ENCODE data around the gene ABI1.

Gene ABI1

GRCh38 chr10:26854524-26854923 is 6.2 kb downstream of the ABI1 start:
- H3K9ac ChIP-seq, result no peak overlapping the region
- TF ChIP-seq, protein P1, sequence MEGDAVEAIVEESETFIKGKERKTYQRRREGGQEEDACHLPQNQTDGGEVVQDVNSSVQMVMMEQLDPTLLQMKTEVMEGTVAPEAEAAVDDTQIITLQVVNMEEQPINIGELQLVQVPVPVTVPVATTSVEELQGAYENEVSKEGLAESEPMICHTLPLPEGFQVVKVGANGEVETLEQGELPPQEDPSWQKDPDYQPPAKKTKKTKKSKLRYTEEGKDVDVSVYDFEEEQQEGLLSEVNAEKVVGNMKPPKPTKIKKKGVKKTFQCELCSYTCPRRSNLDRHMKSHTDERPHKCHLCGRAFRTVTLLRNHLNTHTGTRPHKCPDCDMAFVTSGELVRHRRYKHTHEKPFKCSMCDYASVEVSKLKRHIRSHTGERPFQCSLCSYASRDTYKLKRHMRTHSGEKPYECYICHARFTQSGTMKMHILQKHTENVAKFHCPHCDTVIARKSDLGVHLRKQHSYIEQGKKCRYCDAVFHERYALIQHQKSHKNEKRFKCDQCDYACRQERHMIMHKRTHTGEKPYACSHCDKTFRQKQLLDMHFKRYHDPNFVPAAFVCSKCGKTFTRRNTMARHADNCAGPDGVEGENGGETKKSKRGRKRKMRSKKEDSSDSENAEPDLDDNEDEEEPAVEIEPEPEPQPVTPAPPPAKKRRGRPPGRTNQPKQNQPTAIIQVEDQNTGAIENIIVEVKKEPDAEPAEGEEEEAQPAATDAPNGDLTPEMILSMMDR (IDR thresholded peaks at IDR 0.05), result no peak
- peaks cover 8% of the 10 kb centered on the region for H3K4me1 ChIP-seq

GRCh38 chr10:26844396-26844975 is 16.3 kb downstream of the ABI1 start:
- Histone ChIP-seq H3K4me2 (ENCODE audit: low read length) (no peak overlapping the region), H3K4me3 (ENCODE audit: low read depth, low read length) (no peak overlapping the region), H3K4me1 (peaks cover 10% of the 10 kb centered on the region), H3K9me3 (ENCODE audit: control insufficient read depth, low read length) (no peaks in the 10 kb centered on the region), H3K9ac (no peak overlapping the region), H3K27ac (no peak overlapping the region), H3K27me3 (ENCODE audit: control insufficient read depth, insufficient read depth, low read length) (no peaks in the 10 kb centered on the region), H2AFZ (no peak overlapping the region), H3K36me3 (ENCODE audit: control insufficient read depth, insufficient read depth, low read length) (no peaks in the 10 kb centered on the region), H3K79me2 (peaks cover 29% of the 10 kb centered on the region)
- TF ChIP-seq, protein P1 (IDR thresholded peaks at IDR 0.05), result no peak

More at GRCh38 chr10:26854524-26854923, 6.2 kb downstream of the ABI1 start:
- Histone ChIP-seq H3K27me3 (ENCODE audit: control insufficient read depth, insufficient read depth, low read length) (no peaks in the 10 kb centered on the region), H3K9me3 (ENCODE audit: control insufficient read depth, low read length) (no peaks in the 10 kb centered on the region), H3K4me3 (ENCODE audit: low read depth, low read length) (no peak overlapping the region), H3K79me2 (peaks cover 60% of the 10 kb centered on the region), H2AFZ (no peak overlapping the region), H3K36me3 (ENCODE audit: control insufficient read depth, insufficient read depth, low read length) (no peaks in the 10 kb centered on the region), H3K4me2 (ENCODE audit: low read length) (no peak overlapping the region), H3K27ac (no peak overlapping the region)

- peaks cover 10% of the 10 kb centered on the region for H3K4me1 ChIP-seq
- H3K9ac ChIP-seq, result no peak overlapping the region
- TF ChIP-seq, protein P1 (IDR thresholded peaks at IDR 0.05), result no peak
- no peak overlapping the region for H3K4me3 ChIP-seq (ENCODE audit: low read depth, low read length)
- no peak overlapping the region for H3K4me2 ChIP-seq (ENCODE audit: low read length)
- no peak overlapping the region for H3K27ac ChIP-seq
- no peaks in the 10 kb centered on the region for H3K27me3 ChIP-seq (ENCODE audit: control insufficient read depth, insufficient read depth, low read length)
- no peaks in the 10 kb centered on the region for H3K9me3 ChIP-seq (ENCODE audit: control insufficient read depth, low read length)
- no peaks in the 10 kb centered on the region for H3K36me3 ChIP-seq (ENCODE audit: control insufficient read depth, insufficient read depth, low read length)
- H2AFZ ChIP-seq, result no peak overlapping the region
- H3K79me2 ChIP-seq, result peaks cover 29% of the 10 kb centered on the region
Measured at GRCh38 chr10:26843736-26844135, 17.0 kb downstream of the ABI1 start.

DNA sequence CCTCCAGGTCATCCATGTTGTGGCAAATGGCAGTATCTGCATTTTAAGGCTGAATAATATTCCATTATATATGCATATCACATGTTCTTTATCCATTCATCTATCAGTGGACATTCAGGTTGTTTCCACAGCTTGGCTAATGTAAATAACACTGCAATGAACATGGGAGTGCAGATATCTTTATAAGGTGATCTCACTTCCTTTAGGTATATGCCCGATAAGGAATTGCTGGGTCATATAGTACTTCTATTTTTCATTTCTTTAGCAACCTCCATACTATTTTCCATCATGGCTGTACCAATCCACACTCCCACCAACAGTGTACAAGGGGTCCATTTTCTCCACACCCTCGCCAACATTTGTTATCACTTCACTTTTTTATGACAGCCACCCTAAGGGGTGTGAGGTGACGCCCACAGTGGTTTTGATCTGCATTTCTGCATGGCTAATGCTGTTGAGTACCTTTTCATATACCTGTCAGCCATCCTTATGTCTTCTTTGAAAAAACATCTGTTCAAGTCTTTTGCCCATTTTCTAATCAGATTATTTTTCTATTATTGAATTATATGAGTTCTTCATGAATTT is 18.9 kb downstream of the ABI1 start:
- TF ChIP-seq, protein P1 (IDR thresholded peaks at IDR 0.05), result no peak
- Histone ChIP-seq H3K4me3 (ENCODE audit: low read depth, low read length) (no peak overlapping the region), H3K9me3 (ENCODE audit: control insufficient read depth, low read length) (no peaks in the 10 kb centered on the region), H3K9ac (no peak overlapping the region), H3K36me3 (ENCODE audit: control insufficient read depth, insufficient read depth, low read length) (no peaks in the 10 kb centered on the region), H2AFZ (no peak overlapping the region), H3K27me3 (ENCODE audit: control insufficient read depth, insufficient read depth, low read length) (no peaks in the 10 kb centered on the region), H3K4me2 (ENCODE audit: low read length) (no peak overlapping the region), H3K27ac (no peak overlapping the region), H3K4me1 (peaks cover 10% of the 10 kb centered on the region), H3K79me2 (peaks cover 36% of the 10 kb centered on the region)

Data from parathyroid adenoma (tissue), 2 donors.